HCT116 (cell line): ENCODE results near the gene PLEKHG3. TPM values are rescaled to one million over a fixed set of nuclear protein-coding genes. Genes with fewer than 3 reads are reported as not detected.

Experiments
- ATAC-seq: fragments of 200-7000 bp; cut with Tn5 transposase; 2 replicates; pipeline ENCODE4 v1.9.1; 2020; ENCODE audit warnings: mild to moderate bottlenecking, moderate library complexity
- BruUV-seq: library from RNA; stranded (reverse); fragments of 400-500 nt; replicated peaks from 2 replicates; lab custom pipeline; 2021; lab: Mats Ljungman, UMichigan
- CTCF ChIA-PET: fragments of 300-600 bp; sonication (Branson Sonifier 250); formaldehyde crosslinking; loops from one replicate; lab custom pipeline; 2021; ENCODE audit warnings: antibody characterized with exemption; lab: Charles Lee
- POLR2A ChIA-PET: fragments of 300-600, 350-600 bp; sonication (Branson Sonifier 250); formaldehyde crosslinking; loops from one replicate; lab custom pipeline; 2021; ENCODE audit warnings: antibody characterized with exemption; lab: Charles Lee
- RAD21 ChIA-PET, 2 experiments: fragments of 300-600 bp; sonication (Branson Sonifier 250); formaldehyde crosslinking; loops; one replicate each; lab custom pipeline; 2023; ENCODE audit warnings: low total read pairs in 2 of 2; ENCODE audit not compliant: uncharacterized antibody in 2 of 2, unreplicated experiment in 2 of 2, low non-redundant PET in 1 of 2; lab: Charles Lee
- DNase-seq: peaks from one replicate; pipeline ENCODE4 v3.0.0-alpha.2; 2010; ENCODE audit warnings: low read depth, low spot score
- H2AFZ ChIP-seq: fragments of 200-600 bp; shearing (Covaris generic), sonication (generic); 2 replicates; pipeline ENCODE4 v1.6.1; 2017; ENCODE audit warnings: low read depth, mixed run types, mixed read lengths, antibody characterized with exemption, low read length; ENCODE audit not compliant: poor library complexity, severe bottlenecking
- H3K27ac ChIP-seq: 2 replicates; pipeline ENCODE4 v1.5.1; 2012; ENCODE audit warnings: low read depth, low read length
- H3K27me3 ChIP-seq: fragments of 200-600 bp; sonication (generic); 2 replicates; pipeline ENCODE4 v1.6.1; 2016; ENCODE audit warnings: mixed run types, low read length, mixed read lengths; ENCODE audit not compliant: insufficient read depth
- H3K36me3 ChIP-seq, 2 experiments: fragments of 200-500 bp in 1 of 2; fragments of 200-600 bp in 1 of 2; sonication (Bioruptor generic) in 1 of 2; sonication (generic) in 1 of 2; 2 replicates each; pipeline versions ENCODE4 v1.5.1 to v1.6.1; 2014 to 2016; ENCODE audit warnings: low read length in 2 of 2, inconsistent platforms in 1 of 2, mixed read lengths in 1 of 2, mixed run types in 1 of 2; ENCODE audit not compliant: insufficient read depth in 2 of 2, control insufficient read depth in 1 of 2
- H3K4me1 ChIP-seq, 2 experiments: fragments of 200-600 bp in 1 of 2; sonication (generic) in 1 of 2; 2 replicates each; pipeline versions ENCODE4 v1.5.1 to v1.6.1; 2012 to 2017; ENCODE audit warnings: low read length in 2 of 2, inconsistent platforms in 1 of 2, mild to moderate bottlenecking in 1 of 2, mixed read lengths in 1 of 2, mixed run types in 1 of 2, moderate library complexity in 1 of 2; ENCODE audit not compliant: insufficient read depth in 2 of 2, control insufficient read depth in 1 of 2
- H3K4me2 ChIP-seq: fragments of 200-600 bp; sonication (generic); 2 replicates; pipeline ENCODE4 v1.6.1; 2017; ENCODE audit warnings: mixed run types, low read length, mixed read lengths
- H3K4me3 ChIP-seq, 2 experiments: fragments of 200-600 bp in 1 of 2; sonication (generic) in 1 of 2; replicated peaks in 1 of 2; 2 replicates each; pipeline ENCODE4 v1.5.1; 2011 to 2016; ENCODE audit warnings: low read length in 2 of 2, control low read depth in 1 of 2, low read depth in 1 of 2, mild to moderate bottlenecking in 1 of 2, mixed read lengths in 1 of 2, mixed run types in 1 of 2
- H3K79me2 ChIP-seq: fragments of 200-600 bp; sonication (generic); 2 replicates; pipeline ENCODE4 v1.6.1; 2017; ENCODE audit warnings: mild to moderate bottlenecking, mixed run types, low read length, moderate library complexity, mixed read lengths; ENCODE audit not compliant: insufficient read depth
- H3K9ac ChIP-seq: fragments of 200-600 bp; sonication (generic); 2 replicates; pipeline ENCODE4 v1.6.1; 2016; ENCODE audit warnings: low read length, mixed read lengths
- H3K9me2 ChIP-seq: fragments of 200-600 bp; sonication (generic), shearing (Covaris generic); 2 replicates; pipeline ENCODE4 v1.6.1; 2017; ENCODE audit warnings: mixed run types, mild to moderate bottlenecking, moderate library complexity; ENCODE audit not compliant: insufficient read depth
- H3K9me3 ChIP-seq, 2 experiments: fragments of 200-500 bp in 1 of 2; fragments of 200-600 bp in 1 of 2; sonication (Bioruptor generic) in 1 of 2; sonication (generic) in 1 of 2; 2 replicates each; pipeline ENCODE4 v1.6.1; 2014 to 2017; ENCODE audit warnings: low read length in 2 of 2, mixed read lengths in 2 of 2, inconsistent platforms in 1 of 2, low read depth in 1 of 2, mild to moderate bottlenecking in 1 of 2, mixed run types in 1 of 2, moderate library complexity in 1 of 2; ENCODE audit not compliant: control insufficient read depth in 1 of 2, insufficient read depth in 1 of 2
- H4K20me1 ChIP-seq: fragments of 200-600 bp; sonication (generic), shearing (Covaris generic); 2 replicates; pipeline ENCODE4 v1.6.1; 2017; ENCODE audit warnings: mixed run types, mild to moderate bottlenecking, moderate library complexity; ENCODE audit not compliant: insufficient read depth
- CBX3 ChIP-seq: IDR thresholded peaks from 2 replicates; pipeline ENCODE4 v1.6.1; 2012; ENCODE audit warnings: low read depth
- CEBPB ChIP-seq: IDR thresholded peaks from 2 replicates; pipeline ENCODE4 v1.6.1; 2012; ENCODE audit warnings: low read depth
- EGR1 ChIP-seq: IDR thresholded peaks from 2 replicates; pipeline ENCODE4 v1.6.1; 2012; ENCODE audit warnings: low read depth
- EZH2 ChIP-seq: fragments of 200-600 bp; sonication (generic); IDR thresholded peaks from 2 replicates; pipeline ENCODE4 v1.6.1; 2017; ENCODE audit warnings: antibody characterized with exemption, mixed run types
- FOSL1 ChIP-seq: IDR thresholded peaks from 2 replicates; pipeline ENCODE4 v1.6.1; 2012; ENCODE audit warnings: low read depth
- POLR2A ChIP-seq: IDR thresholded peaks from 2 replicates; pipeline ENCODE4 v1.7.0; 2011; ENCODE audit warnings: borderline replicate concordance; ENCODE audit not compliant: insufficient read depth, insufficient read length; ENCODE audit errors: extremely low read depth
- POLR2AphosphoS5 ChIP-seq: IDR thresholded peaks from 2 replicates; pipeline ENCODE4 v1.6.1; 2011; ENCODE audit warnings: mild to moderate bottlenecking, low read depth, low read length, moderate library complexity
- RAD21 ChIP-seq: IDR thresholded peaks from 2 replicates; pipeline ENCODE4 v1.6.1; 2012; ENCODE audit warnings: low read depth, mild to moderate bottlenecking
- SP1 ChIP-seq: IDR thresholded peaks from 2 replicates; pipeline ENCODE4 v1.6.1; 2012; ENCODE audit warnings: low read depth
- SRF ChIP-seq: IDR thresholded peaks from 2 replicates; pipeline ENCODE4 v1.6.1; 2012; ENCODE audit warnings: low read depth
- TCF7L2 ChIP-seq: IDR thresholded peaks from 2 replicates; pipeline ENCODE4 v1.7.0; 2011; ENCODE audit warnings: borderline replicate concordance, inconsistent platforms; ENCODE audit not compliant: insufficient read depth, insufficient read length; ENCODE audit errors: extremely low read depth
- YY1 ChIP-seq: IDR thresholded peaks from 2 replicates; pipeline ENCODE4 v1.6.1; 2011; ENCODE audit warnings: low read length, low read depth, moderate library complexity, mild to moderate bottlenecking; ENCODE audit not compliant: insufficient replicate concordance; ENCODE audit errors: extremely low read depth
- ZFX ChIP-seq: fragments of 450-650 bp; IDR thresholded peaks from 2 replicates; pipeline ENCODE4 v1.6.1; 2017
- ZNF274 ChIP-seq: fragments of 200-500 bp; sonication (Bioruptor generic); IDR thresholded peaks from 2 replicates; pipeline ENCODE4 v1.6.1; 2014; ENCODE audit warnings: mild to moderate bottlenecking, low read depth, low read length, inconsistent platforms
- intact Hi-C: fragments of 100-400 bp; cut with micrococcal nuclease; formaldehyde crosslinking; loops from 2 replicates; pipeline ENCODE4 v1.10.0; 2022
- total RNA-seq: library from RNA; stranded (reverse); gene quantifications from one replicate; pipeline ENCODE4 v1.2.1, GENCODE V29; 2021; ENCODE audit not compliant: unreplicated experiment
- TF ChIP-seq, protein P1 (sequence below), 3 experiments: fragments of 200-600 bp in 1 of 3; sonication (generic) in 1 of 3; IDR thresholded peaks in 2 of 3; conservative IDR thresholded peaks in 1 of 3; 2 replicates each; pipeline ENCODE4 v1.5.1; 2012 to 2017; ENCODE audit warnings: low read depth in 2 of 3, low read length in 2 of 3, antibody characterized with exemption in 1 of 3, borderline replicate concordance in 1 of 3, control low read depth in 1 of 3, mild to moderate bottlenecking in 1 of 3, mixed read lengths in 1 of 3, mixed run types in 1 of 3, moderate library complexity in 1 of 3; ENCODE audit not compliant: insufficient read depth in 1 of 3
- TF ChIP-seq, protein P2 (sequence below): IDR thresholded peaks from 2 replicates; pipeline ENCODE4 v1.6.1; 2011; ENCODE audit warnings: mild to moderate bottlenecking, low read length, moderate library complexity; ENCODE audit not compliant: insufficient replicate concordance; ENCODE audit errors: extremely low read depth
- TF ChIP-seq, protein P3 (sequence below): IDR thresholded peaks from 2 replicates; pipeline ENCODE4 v1.6.1; 2012; ENCODE audit warnings: low read depth
- TF ChIP-seq, protein P4 (sequence below): IDR thresholded peaks from 2 replicates; pipeline ENCODE4 v1.6.1; 2012
- TF ChIP-seq, protein P5 (sequence below): IDR thresholded peaks from 2 replicates; pipeline ENCODE4 v1.6.1; 2012

Gene PLEKHG3
- total RNA-seq, 1 experiment from 2014 or later = 55.6 TPM

DNA sequence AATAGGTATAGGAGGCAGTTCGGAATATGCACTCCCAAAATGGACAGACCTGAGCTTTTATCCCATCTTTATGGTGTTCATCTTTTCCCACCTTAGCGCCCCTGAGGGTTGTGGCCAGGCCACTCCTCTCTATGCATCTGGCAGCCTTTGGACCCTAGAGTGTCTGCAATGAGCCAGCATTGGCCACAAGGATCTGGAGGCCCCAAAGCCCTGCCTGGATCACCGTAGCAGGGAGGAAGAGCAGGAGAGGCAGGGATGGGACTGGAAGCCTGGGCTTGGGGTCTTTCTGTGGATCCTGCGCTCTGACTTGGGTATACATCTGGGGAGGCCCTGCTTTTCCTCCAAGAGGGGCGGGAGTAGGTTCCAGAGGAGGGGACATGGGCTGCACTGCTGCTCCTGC is 52.5 kb downstream of the PLEKHG3 start:
- no peaks in the 10 kb centered on the region for H3K79me2 ChIP-seq
- H3K9me2 ChIP-seq = no peaks in the 10 kb centered on the region
- no peak overlapping the region for H3K4me2 ChIP-seq
- H2AFZ ChIP-seq = no peak overlapping the region
- ChIA-PET POLR2A (no interaction called here), CTCF (no interaction called here), RAD21 (no interaction called here)
- H3K36me3 ChIP-seq = no peaks in the 10 kb centered on the region
- H3K4me1 ChIP-seq = peaks cover 31 to 36% of the 10 kb centered on the region in 2 experiments
- no peaks in the 10 kb centered on the region for H3K27me3 ChIP-seq
- TF ChIP-seq, protein P1, sequence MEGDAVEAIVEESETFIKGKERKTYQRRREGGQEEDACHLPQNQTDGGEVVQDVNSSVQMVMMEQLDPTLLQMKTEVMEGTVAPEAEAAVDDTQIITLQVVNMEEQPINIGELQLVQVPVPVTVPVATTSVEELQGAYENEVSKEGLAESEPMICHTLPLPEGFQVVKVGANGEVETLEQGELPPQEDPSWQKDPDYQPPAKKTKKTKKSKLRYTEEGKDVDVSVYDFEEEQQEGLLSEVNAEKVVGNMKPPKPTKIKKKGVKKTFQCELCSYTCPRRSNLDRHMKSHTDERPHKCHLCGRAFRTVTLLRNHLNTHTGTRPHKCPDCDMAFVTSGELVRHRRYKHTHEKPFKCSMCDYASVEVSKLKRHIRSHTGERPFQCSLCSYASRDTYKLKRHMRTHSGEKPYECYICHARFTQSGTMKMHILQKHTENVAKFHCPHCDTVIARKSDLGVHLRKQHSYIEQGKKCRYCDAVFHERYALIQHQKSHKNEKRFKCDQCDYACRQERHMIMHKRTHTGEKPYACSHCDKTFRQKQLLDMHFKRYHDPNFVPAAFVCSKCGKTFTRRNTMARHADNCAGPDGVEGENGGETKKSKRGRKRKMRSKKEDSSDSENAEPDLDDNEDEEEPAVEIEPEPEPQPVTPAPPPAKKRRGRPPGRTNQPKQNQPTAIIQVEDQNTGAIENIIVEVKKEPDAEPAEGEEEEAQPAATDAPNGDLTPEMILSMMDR (IDR thresholded peaks at IDR 0.05 in 2 of 3, conservative IDR thresholded peaks at IDR 0.05 in 1 of 3; ENCODE audit: borderline replicate concordance in 1 of 3, insufficient read depth in 1 of 3, low read depth in 2 of 3, low read length in 2 of 3) = no peak
- TF ChIP-seq TCF7L2 (no peak), CBX3 (no peak), POLR2AphosphoS5 (no peak), ZFX (no peak), POLR2A (no peak), SRF (no peak), ZNF274 (no peak), RAD21 (no peak), CEBPB (no peak), EZH2 (no peak), EGR1 (no peak), YY1 (no peak), FOSL1 (no peak), SP1 (no peak)
- TF ChIP-seq, protein P2, sequence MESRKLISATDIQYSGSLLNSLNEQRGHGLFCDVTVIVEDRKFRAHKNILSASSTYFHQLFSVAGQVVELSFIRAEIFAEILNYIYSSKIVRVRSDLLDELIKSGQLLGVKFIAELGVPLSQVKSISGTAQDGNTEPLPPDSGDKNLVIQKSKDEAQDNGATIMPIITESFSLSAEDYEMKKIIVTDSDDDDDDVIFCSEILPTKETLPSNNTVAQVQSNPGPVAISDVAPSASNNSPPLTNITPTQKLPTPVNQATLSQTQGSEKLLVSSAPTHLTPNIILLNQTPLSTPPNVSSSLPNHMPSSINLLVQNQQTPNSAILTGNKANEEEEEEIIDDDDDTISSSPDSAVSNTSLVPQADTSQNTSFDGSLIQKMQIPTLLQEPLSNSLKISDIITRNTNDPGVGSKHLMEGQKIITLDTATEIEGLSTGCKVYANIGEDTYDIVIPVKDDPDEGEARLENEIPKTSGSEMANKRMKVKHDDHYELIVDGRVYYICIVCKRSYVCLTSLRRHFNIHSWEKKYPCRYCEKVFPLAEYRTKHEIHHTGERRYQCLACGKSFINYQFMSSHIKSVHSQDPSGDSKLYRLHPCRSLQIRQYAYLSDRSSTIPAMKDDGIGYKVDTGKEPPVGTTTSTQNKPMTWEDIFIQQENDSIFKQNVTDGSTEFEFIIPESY = no peak
- TF ChIP-seq, protein P3, sequence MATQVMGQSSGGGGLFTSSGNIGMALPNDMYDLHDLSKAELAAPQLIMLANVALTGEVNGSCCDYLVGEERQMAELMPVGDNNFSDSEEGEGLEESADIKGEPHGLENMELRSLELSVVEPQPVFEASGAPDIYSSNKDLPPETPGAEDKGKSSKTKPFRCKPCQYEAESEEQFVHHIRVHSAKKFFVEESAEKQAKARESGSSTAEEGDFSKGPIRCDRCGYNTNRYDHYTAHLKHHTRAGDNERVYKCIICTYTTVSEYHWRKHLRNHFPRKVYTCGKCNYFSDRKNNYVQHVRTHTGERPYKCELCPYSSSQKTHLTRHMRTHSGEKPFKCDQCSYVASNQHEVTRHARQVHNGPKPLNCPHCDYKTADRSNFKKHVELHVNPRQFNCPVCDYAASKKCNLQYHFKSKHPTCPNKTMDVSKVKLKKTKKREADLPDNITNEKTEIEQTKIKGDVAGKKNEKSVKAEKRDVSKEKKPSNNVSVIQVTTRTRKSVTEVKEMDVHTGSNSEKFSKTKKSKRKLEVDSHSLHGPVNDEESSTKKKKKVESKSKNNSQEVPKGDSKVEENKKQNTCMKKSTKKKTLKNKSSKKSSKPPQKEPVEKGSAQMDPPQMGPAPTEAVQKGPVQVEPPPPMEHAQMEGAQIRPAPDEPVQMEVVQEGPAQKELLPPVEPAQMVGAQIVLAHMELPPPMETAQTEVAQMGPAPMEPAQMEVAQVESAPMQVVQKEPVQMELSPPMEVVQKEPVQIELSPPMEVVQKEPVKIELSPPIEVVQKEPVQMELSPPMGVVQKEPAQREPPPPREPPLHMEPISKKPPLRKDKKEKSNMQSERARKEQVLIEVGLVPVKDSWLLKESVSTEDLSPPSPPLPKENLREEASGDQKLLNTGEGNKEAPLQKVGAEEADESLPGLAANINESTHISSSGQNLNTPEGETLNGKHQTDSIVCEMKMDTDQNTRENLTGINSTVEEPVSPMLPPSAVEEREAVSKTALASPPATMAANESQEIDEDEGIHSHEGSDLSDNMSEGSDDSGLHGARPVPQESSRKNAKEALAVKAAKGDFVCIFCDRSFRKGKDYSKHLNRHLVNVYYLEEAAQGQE = no peak
- TF ChIP-seq, protein P4, sequence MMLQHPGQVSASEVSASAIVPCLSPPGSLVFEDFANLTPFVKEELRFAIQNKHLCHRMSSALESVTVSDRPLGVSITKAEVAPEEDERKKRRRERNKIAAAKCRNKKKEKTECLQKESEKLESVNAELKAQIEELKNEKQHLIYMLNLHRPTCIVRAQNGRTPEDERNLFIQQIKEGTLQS = no peak
- TF ChIP-seq, protein P5, sequence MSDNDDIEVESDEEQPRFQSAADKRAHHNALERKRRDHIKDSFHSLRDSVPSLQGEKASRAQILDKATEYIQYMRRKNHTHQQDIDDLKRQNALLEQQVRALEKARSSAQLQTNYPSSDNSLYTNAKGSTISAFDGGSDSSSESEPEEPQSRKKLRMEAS = no peak
- no peaks in the 10 kb centered on the region for H3K9me3 ChIP-seq
- no peak overlapping the region for H3K27ac ChIP-seq
- no peak overlapping the region for H3K4me3 ChIP-seq
- no peak for ATAC-seq
- DNase-seq = no peak
- BruUV-seq = no TSS peak
- H4K20me1 ChIP-seq = no peaks in the 10 kb centered on the region
- no peak overlapping the region for H3K9ac ChIP-seq
- intact Hi-C loops = no loop called here
